ENCODE measurements around the gene POMT1. TPM values are rescaled to one million over a fixed set of nuclear protein-coding genes. Genes with fewer than 3 reads are reported as not detected.

The POMT1 gene
- total RNA-seq, 1 experiment from 2014 or later, result 39.6 TPM

DNA sequence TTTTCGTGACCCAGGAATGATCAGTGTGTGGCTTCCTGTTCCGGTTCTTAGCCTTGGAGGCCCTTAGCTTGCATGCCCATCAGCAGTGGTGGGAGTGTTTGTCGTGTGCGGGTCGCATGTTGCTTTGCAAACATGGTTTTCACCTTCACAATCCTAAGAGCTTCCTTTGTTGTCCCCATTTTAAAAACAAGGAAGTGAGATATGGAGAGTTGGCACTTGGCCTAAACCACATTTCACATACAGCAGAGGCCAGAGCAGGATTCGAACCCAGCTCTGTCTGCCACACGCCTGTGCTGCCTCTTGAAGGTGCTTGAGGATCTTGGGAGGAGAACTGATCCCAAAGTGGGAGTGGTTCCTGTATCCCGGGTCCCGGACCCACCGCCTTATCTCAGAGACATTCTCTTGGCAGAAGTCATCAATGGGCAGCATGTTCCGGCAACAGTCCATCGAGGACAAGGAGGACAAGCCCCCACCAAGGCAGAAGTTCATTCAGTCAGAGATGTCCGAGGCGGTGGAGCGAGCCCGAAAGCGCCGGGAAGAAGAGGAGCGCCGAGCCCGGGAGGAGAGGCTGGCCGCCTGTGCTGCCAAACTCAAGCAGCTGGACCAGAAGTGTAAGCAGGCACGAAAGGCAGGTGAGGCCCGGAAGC lies 38.2 kb upstream of the POMT1 start:
- no peak overlapping the region for H3K27ac ChIP-seq (ENCODE audit: low read depth, low read length, poor library complexity, severe bottlenecking)
- DNase-seq (ENCODE audit: low spot score), result no peak
- intact Hi-C loops (cut with micrococcal nuclease; ENCODE audit: unreplicated experiment), result no loop called here
- H3K4me1 ChIP-seq (ENCODE audit: insufficient read depth, low read length, poor library complexity, severe bottlenecking), result no peaks in the 10 kb centered on the region
- no peaks in the 10 kb centered on the region for H3K27me3 ChIP-seq (replicated peaks; ENCODE audit: insufficient read depth, low read depth, low read length, poor library complexity)
- TF ChIP-seq EZH2 (IDR thresholded peaks at IDR 0.05; ENCODE audit: borderline replicate concordance, low read depth, low read length, poor library complexity, severe bottlenecking), result no peak
- TF ChIP-seq, protein P1, sequence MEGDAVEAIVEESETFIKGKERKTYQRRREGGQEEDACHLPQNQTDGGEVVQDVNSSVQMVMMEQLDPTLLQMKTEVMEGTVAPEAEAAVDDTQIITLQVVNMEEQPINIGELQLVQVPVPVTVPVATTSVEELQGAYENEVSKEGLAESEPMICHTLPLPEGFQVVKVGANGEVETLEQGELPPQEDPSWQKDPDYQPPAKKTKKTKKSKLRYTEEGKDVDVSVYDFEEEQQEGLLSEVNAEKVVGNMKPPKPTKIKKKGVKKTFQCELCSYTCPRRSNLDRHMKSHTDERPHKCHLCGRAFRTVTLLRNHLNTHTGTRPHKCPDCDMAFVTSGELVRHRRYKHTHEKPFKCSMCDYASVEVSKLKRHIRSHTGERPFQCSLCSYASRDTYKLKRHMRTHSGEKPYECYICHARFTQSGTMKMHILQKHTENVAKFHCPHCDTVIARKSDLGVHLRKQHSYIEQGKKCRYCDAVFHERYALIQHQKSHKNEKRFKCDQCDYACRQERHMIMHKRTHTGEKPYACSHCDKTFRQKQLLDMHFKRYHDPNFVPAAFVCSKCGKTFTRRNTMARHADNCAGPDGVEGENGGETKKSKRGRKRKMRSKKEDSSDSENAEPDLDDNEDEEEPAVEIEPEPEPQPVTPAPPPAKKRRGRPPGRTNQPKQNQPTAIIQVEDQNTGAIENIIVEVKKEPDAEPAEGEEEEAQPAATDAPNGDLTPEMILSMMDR (conservative IDR thresholded peaks at IDR 0.05; ENCODE audit: low read depth, low read length), result no peak
- no TSS peak for BruUV-seq (replicated peaks)
- no peak overlapping the region for H3K4me3 ChIP-seq (ENCODE audit: low read depth, low read length, poor library complexity, severe bottlenecking)
- ChIA-PET POLR2A (ENCODE audit: low non-redundant PET) (interaction anchor here (0.5 to 0.7 kb wide), 2 partner anchors 258 to 1577 kb away, joined by 3 to 10 read pairs; no protein-coding TSS in a partner anchor), CTCF (no interaction called here)
- no peaks in the 10 kb centered on the region for H3K9me3 ChIP-seq (ENCODE audit: low read depth, low read length, poor library complexity, severe bottlenecking)
- H3K36me3 ChIP-seq (ENCODE audit: insufficient read depth, low read length, poor library complexity, severe bottlenecking), result peaks cover 90% of the 10 kb centered on the region

DNA sequence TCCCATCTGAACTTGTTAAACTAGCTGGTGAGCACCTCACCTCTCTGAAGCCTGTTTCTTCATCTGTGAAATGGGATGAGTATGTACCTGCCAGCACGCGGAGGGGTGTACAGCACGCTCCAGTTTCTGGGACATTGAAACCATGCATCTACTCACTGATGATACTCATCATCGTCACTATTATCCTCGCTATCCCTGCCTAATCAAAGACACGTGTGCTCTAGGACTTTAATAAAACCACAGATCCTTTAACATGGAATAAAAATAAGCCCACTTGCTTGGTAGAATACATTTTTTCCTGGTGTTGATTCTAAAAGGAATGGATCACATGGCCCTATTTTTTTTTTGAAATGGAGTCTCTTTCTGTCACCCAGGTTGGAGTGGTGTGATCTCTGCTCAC lies 37.3 kb upstream of the POMT1 start:
- no peak overlapping the region for H3K27ac ChIP-seq (ENCODE audit: low read depth, low read length, poor library complexity, severe bottlenecking)
- no peak overlapping the region for H3K4me3 ChIP-seq (ENCODE audit: low read depth, low read length, poor library complexity, severe bottlenecking)
- intact Hi-C loops (cut with micrococcal nuclease; ENCODE audit: unreplicated experiment), result no loop called here
- no peaks in the 10 kb centered on the region for H3K4me1 ChIP-seq (ENCODE audit: insufficient read depth, low read length, poor library complexity, severe bottlenecking)
- POLR2A ChIA-PET (ENCODE audit: low non-redundant PET), result no interaction called here
- CTCF ChIA-PET, result no interaction called here
- H3K36me3 ChIP-seq (ENCODE audit: insufficient read depth, low read length, poor library complexity, severe bottlenecking), result peaks cover 90% of the 10 kb centered on the region
- H3K27me3 ChIP-seq (replicated peaks; ENCODE audit: insufficient read depth, low read depth, low read length, poor library complexity), result no peaks in the 10 kb centered on the region
- H3K9me3 ChIP-seq (ENCODE audit: low read depth, low read length, poor library complexity, severe bottlenecking), result no peaks in the 10 kb centered on the region
- TF ChIP-seq, protein P1 (conservative IDR thresholded peaks at IDR 0.05; ENCODE audit: low read depth, low read length), result no peak
- TF ChIP-seq EZH2 (IDR thresholded peaks at IDR 0.05; ENCODE audit: borderline replicate concordance, low read depth, low read length, poor library complexity, severe bottlenecking), result no peak
- no peak for DNase-seq (ENCODE audit: low spot score)
- no TSS peak for BruUV-seq (replicated peaks)

DNA sequence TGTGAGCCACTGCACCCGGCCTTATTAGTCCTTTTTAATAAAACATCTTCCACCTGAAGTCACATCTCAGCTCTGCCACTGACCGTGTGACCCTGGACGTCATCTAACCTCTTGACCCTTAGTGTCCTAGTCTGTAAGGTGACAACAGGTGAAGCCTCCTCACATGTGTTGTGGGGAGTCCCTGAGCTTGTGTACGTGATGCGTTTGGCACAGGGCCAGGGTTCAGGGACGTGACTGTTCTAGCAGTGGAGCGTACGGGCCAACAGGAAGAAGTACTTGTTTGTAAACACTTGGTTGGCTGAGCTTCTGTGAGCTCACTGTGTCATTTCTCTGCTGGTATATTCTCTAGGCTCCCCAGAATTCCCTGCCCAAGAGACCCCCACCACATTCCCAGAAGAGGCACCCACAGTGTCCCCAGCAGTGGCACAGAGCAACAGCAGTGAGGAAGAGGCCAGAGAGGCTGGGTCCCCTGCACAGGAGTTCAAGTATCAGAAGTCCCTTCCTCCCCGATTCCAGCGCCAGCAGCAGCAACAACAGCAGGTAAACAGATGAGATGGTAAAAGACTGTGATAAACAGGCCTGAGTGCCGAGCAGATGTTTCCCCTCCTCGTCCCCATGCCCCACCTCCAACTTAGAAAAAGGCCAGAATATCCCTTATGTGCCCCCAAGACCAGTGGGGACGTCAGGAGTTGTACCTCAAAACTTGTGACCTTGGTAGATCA lies 35.3 kb upstream of the POMT1 start:
- ChIA-PET POLR2A (ENCODE audit: low non-redundant PET) (no interaction called here), CTCF (no interaction called here)
- peaks cover 90% of the 10 kb centered on the region for H3K36me3 ChIP-seq (ENCODE audit: insufficient read depth, low read length, poor library complexity, severe bottlenecking)
- intact Hi-C loops (cut with micrococcal nuclease; ENCODE audit: unreplicated experiment), result no loop called here
- no peaks in the 10 kb centered on the region for H3K9me3 ChIP-seq (ENCODE audit: low read depth, low read length, poor library complexity, severe bottlenecking)
- H3K27me3 ChIP-seq (replicated peaks; ENCODE audit: insufficient read depth, low read depth, low read length, poor library complexity), result no peaks in the 10 kb centered on the region
- no peak overlapping the region for H3K4me3 ChIP-seq (ENCODE audit: low read depth, low read length, poor library complexity, severe bottlenecking)
- BruUV-seq (replicated peaks), result no TSS peak
- H3K4me1 ChIP-seq (ENCODE audit: insufficient read depth, low read length, poor library complexity, severe bottlenecking), result no peaks in the 10 kb centered on the region
- no peak overlapping the region for H3K27ac ChIP-seq (ENCODE audit: low read depth, low read length, poor library complexity, severe bottlenecking)
- no peak for TF ChIP-seq EZH2 (IDR thresholded peaks at IDR 0.05; ENCODE audit: borderline replicate concordance, low read depth, low read length, poor library complexity, severe bottlenecking)
- TF ChIP-seq, protein P1 (conservative IDR thresholded peaks at IDR 0.05; ENCODE audit: low read depth, low read length), result no peak
- no peak for DNase-seq (ENCODE audit: low spot score)

All from A673 (cell line).